Measurements from ENCODE around the gene GALC. TPM values are rescaled to one million over a fixed set of nuclear protein-coding genes. Genes with fewer than 3 reads are reported as not detected.

GALC gene
- total and polyA plus RNA-seq, 9 of the 15 experiments (the other 6 are each of a cell fraction or from before 2014, with no cell fraction given): 1.6 to 15.0 (median 7.3) TPM

- TF ChIP-seq E2F8 (IDR thresholded peaks at IDR 0.05; ENCODE audit: low read depth, partially characterized antibody): no peak
- TF ChIP-seq RAD51 (IDR thresholded peaks at IDR 0.05; ENCODE audit: borderline replicate concordance, low read depth): no peak
- no peak for TF ChIP-seq SMARCC2 (IDR thresholded peaks at IDR 0.05; ENCODE audit: low read depth)
- no peak for TF ChIP-seq OTX1 (CRISPR knock-in tag; IDR thresholded peaks at IDR 0.05)
- no peak for TF ChIP-seq ZNF124 (CRISPR knock-in tag; IDR thresholded peaks at IDR 0.05)
- TF ChIP-seq RUNX1 (IDR thresholded peaks at IDR 0.05; ENCODE audit: low read depth): no peak
These were observed 25.5 kb downstream of the GALC start (continued) for GRCh38 chr14:87967496-87967895.

GRCh38 chr14:87966816-87967215 lies 26.2 kb downstream of the GALC start:
- no peak for FAIRE-seq
- no peak for TF ChIP-seq PHF8 (IDR thresholded peaks at IDR 0.05; ENCODE audit: borderline replicate concordance, low read length)
- TF ChIP-seq NFE2 (IDR thresholded peaks at IDR 0.05; ENCODE audit: low read depth): no peak
- TF ChIP-seq ZNF395 (CRISPR knock-in tag; IDR thresholded peaks at IDR 0.05): no peak
- no peak for TF ChIP-seq ID3 (CRISPR knock-in tag; IDR thresholded peaks at IDR 0.05)
- no peak for TF ChIP-seq ID3 (tag; IDR thresholded peaks at IDR 0.05)
- no peak for TF ChIP-seq KDM5B (IDR thresholded peaks at IDR 0.05; ENCODE audit: insufficient replicate concordance, low read depth, low read length)
- TF ChIP-seq ZBTB49 (CRISPR knock-in tag; IDR thresholded peaks at IDR 0.05; ENCODE audit: borderline replicate concordance): no peak
- TF ChIP-seq ZNF253 (CRISPR knock-in tag; conservative IDR thresholded peaks at IDR 0.05): no peak

More at GRCh38 chr14:87966816-87967215, 26.2 kb downstream of the GALC start:
- BruUV-seq (replicated peaks): no TSS peak
- Histone ChIP-seq H3K9me3 (replicated peaks; ENCODE audit: control insufficient read depth, insufficient read depth, low read depth, low read length) (no peaks in the 10 kb centered on the region), H3K9me1 (ENCODE audit: control insufficient read depth, insufficient read depth, low read length) (no peaks in the 10 kb centered on the region), H3K27ac (ENCODE audit: extremely low read depth, low read depth, low read length) (no peak overlapping the region), H3K36me3 (ENCODE audit: control insufficient read depth, insufficient read depth, low read length) (peaks cover 7% of the 10 kb centered on the region; the same call in 1 of the 3 replicates), H2AFZ (ENCODE audit: low read depth, low read length) (no peak overlapping the region), H4K20me1 (replicated peaks; ENCODE audit: control insufficient read depth, insufficient read depth, low read length) (no peaks in the 10 kb centered on the region), H3K4me3 (no peak overlapping the region), H3K4me1 (replicated peaks in 1 of 2; ENCODE audit: control insufficient read depth in 2 of 2, insufficient read depth in 2 of 2, low read length in 2 of 2) (no peaks in the 10 kb centered on the region; a peak in 1 of 5 replicates), H3K4me2 (ENCODE audit: insufficient read depth, low read length) (no peak overlapping the region), H3K79me2 (ENCODE audit: control insufficient read depth, insufficient read depth, low read length) (no peaks in the 10 kb centered on the region), H3K27me3 (ENCODE audit: control insufficient read depth in 2 of 2, insufficient read depth in 2 of 2, low read length in 2 of 2) (no peaks in the 10 kb centered on the region), H3K9ac (ENCODE audit: insufficient read depth in 1 of 2, low read depth in 2 of 2, low read length in 2 of 2) (no peak overlapping the region)
- CTCF ChIA-PET (ENCODE audit: low intra/inter-chr PET ratio): no interaction called here
- 53% methylated on average over 3 of the region's 3 CpGs for WGBS (ENCODE audit: insufficient coverage, low coverage, missing lambda C conversion rate)
- DNase-seq (ENCODE audit: extremely low read depth in 1 of 4, low spot score in 3 of 4) (no peak), ATAC-seq (no peak)
- in situ Hi-C loops (cut with MboI): no loop called here
- POLR2A ChIA-PET: no interaction called here
- intact Hi-C loops (cut with micrococcal nuclease): no loop called here
